Cardiac muscle cell (in vitro differentiated cells and primary cell): Measurements from ENCODE around the gene CAMP. TPM values are rescaled to one million over a fixed set of nuclear protein-coding genes. Genes with fewer than 3 reads are reported as not detected.
A peak's percentile ranks its signal among the peaks of the same experiment; 100 is the strongest.

Source experiments
- DNase-seq, 2 donors: peaks; one replicate each; pipeline versions ENCODE4 v3.0.0 to v3.0.0-alpha.2; 2010 to 2017; ENCODE audit warnings: low read depth in 1 of 2, low spot score in 1 of 2
- H3K27ac ChIP-seq: fragments of 200-600 bp; sonication (generic); 2 replicates; pipeline ENCODE4 v1.5.1; 2016
- H3K27me3 ChIP-seq: fragments of 200-600 bp; sonication (generic); 2 replicates; pipeline ENCODE4 v1.6.0; 2016; ENCODE audit warnings: control low read depth
- H3K36me3 ChIP-seq: fragments of 200-600 bp; sonication (generic); 2 replicates; pipeline ENCODE4 v1.5.1; 2016; ENCODE audit warnings: control low read depth
- H3K4me1 ChIP-seq: fragments of 200-600 bp; sonication (generic); 2 replicates; pipeline ENCODE4 v1.8.1; 2017; ENCODE audit warnings: low read depth, mild to moderate bottlenecking, mixed run types
- H3K4me3 ChIP-seq: fragments of 200-600 bp; sonication (generic); 2 replicates; pipeline ENCODE4 v1.5.1; 2016; ENCODE audit warnings: mild to moderate bottlenecking
- H3K9me3 ChIP-seq: fragments of 200-600 bp; sonication (generic); 2 replicates; pipeline ENCODE4 v1.5.1; 2017; ENCODE audit warnings: low read depth, mild to moderate bottlenecking, control low read depth
- CTCF ChIP-seq: IDR thresholded peaks from 2 replicates; pipeline ENCODE4 v1.5.1; 2012; ENCODE audit warnings: low read depth, mild to moderate bottlenecking, low read length
- polyA plus RNA-seq: library from polyadenylated mRNA; unstranded; fragments of >200 nt; fragmentation: Nextera tagmentation; extraction: Ambion mirVana; gene quantifications from 2 replicates; pipeline ENCODE4 v1.2.1, GENCODE V29; 2016
- total RNA-seq: library from RNA; depleted of rRNA; stranded (reverse); fragments of >200 nt; gene quantifications from 2 replicates; pipeline ENCODE4 v1.2.3, GENCODE V29; 2016

CAMP gene
- total RNA-seq (not detected in 2 replicates), polyA plus RNA-seq (not detected in 2 replicates)

- Histone ChIP-seq H3K9me3 (no peaks in the 10 kb centered on the region), H3K27me3 (no peaks in the 10 kb centered on the region), H3K4me1 (no peaks in the 10 kb centered on the region), H3K27ac (no peak within 1 kb of the TSS), H3K4me3 (no peak within 1 kb of the TSS), H3K36me3 (no peaks in the 10 kb centered on the region)
- no peak for TF ChIP-seq CTCF
- DNase-seq, result peak in 1 of 2 donors; percentile 89
Measured at GRCh38 chr3:48222616-48223513, at the start of gene CAMP. Gene CAMP, plus strand, starts transcription at chr3:48223495. Its CDS starts 17 bp downstream, at chr3:48223512.

DNA sequence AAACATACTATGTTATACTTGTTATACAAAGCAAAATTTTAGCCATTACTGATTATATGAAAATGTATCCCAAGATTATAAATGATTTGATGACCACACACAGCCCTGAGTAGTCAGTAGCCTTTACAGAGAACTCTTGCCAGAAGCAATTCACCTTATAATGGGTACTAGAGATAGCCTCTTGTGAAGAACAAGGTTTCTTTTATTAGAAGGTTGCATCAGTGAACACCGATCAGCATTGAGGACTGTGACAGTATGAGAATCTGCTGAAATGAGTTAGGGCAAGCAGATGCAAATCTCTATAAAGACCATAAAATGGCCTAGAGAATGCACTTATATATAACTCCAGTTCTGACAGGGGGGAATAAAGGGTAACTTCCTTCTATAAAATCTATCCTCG is 45.2 kb upstream of the CAMP start:
- no peak overlapping the region for H3K4me3 ChIP-seq
- DNase-seq, result no peak
- TF ChIP-seq CTCF, result no peak
- H3K4me1 ChIP-seq, result no peaks in the 10 kb centered on the region
- H3K9me3 ChIP-seq, result no peaks in the 10 kb centered on the region
- H3K27ac ChIP-seq, result no peak overlapping the region
- peaks cover 55% of the 10 kb centered on the region for H3K36me3 ChIP-seq
- H3K27me3 ChIP-seq, result no peaks in the 10 kb centered on the region

- Histone ChIP-seq H3K27me3 (no peaks in the 10 kb centered on the region), H3K9me3 (no peaks in the 10 kb centered on the region), H3K4me3 (no peak overlapping the region), H3K27ac (no peak overlapping the region), H3K4me1 (no peaks in the 10 kb centered on the region), H3K36me3 (peaks cover 51% of the 10 kb centered on the region)
- TF ChIP-seq CTCF, result no peak
- DNase-seq, result no peak
Measured at GRCh38 chr3:48180021-48180420, 43.3 kb upstream of the CAMP start.

- H3K36me3 ChIP-seq, result peaks cover 44% of the 10 kb centered on the region
- no peak overlapping the region for H3K4me3 ChIP-seq
Measured at GRCh38 chr3:48180531-48181253, 42.6 kb upstream of the CAMP start.

DNA sequence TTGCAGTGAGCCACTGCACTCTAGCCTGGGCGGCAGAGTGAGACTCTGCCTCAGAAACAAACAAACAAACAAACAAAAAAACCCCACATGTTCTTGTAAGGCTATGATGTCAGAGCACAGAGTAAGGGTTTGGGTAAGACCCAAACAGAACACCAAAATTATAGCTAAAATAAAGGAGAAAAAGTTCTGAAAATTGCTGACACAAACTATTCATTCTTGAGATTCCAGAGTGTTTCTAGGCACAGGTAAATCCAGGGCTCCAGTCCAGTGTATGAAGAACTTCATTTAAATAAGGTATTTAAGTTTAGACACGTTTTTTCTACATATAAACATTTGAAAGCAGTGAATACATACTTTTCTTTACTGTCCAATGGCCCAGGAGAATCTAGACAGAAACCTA is 39.0 kb upstream of the CAMP start:
- H3K4me1 ChIP-seq, result peaks cover 7% of the 10 kb centered on the region
- H3K27me3 ChIP-seq, result no peaks in the 10 kb centered on the region
- no peak overlapping the region for H3K4me3 ChIP-seq
- no peak overlapping the region for H3K27ac ChIP-seq
- DNase-seq, result no peak
- H3K9me3 ChIP-seq, result no peaks in the 10 kb centered on the region
- no peak for TF ChIP-seq CTCF
- peaks cover 21% of the 10 kb centered on the region for H3K36me3 ChIP-seq

More at GRCh38 chr3:48180531-48181253, 42.6 kb upstream of the CAMP start:
- no peak for DNase-seq
- no peak for TF ChIP-seq CTCF
- H3K4me1 ChIP-seq, result no peaks in the 10 kb centered on the region
- no peaks in the 10 kb centered on the region for H3K9me3 ChIP-seq
- no peaks in the 10 kb centered on the region for H3K27me3 ChIP-seq
- H3K27ac ChIP-seq, result no peak overlapping the region
